Naive thymus-derived CD8-positive, alpha-beta T cell (primary cell): Measurements from ENCODE around the gene PLEKHA8. TPM values are rescaled to one million over a fixed set of nuclear protein-coding genes. Genes with fewer than 3 reads are reported as not detected.

Experiments
- ATAC-seq, 2 donors: fragments of 150-1000 bp; cut with Tn5 transposase in 1 of 2; sonication (Bioruptor Pico), chemical (Tn5 transposase) in 1 of 2; 1 replicate in 1 of 2; 2 replicates in 1 of 2; pipeline ENCODE4 v1.10.0; 2021; ENCODE audit warnings: mild to moderate bottlenecking in 2 of 2, moderate library complexity in 2 of 2
- POLR2A ChIA-PET: fragments of 350-600 bp; sonication (Branson Sonifier 250); formaldehyde crosslinking; loops from one replicate; lab custom pipeline; 2021; ENCODE audit warnings: antibody characterized with exemption; lab: Charles Lee
- DNase-seq, 10 donors: peaks; one replicate each; pipeline versions ENCODE4 v3.0.0 to v3.0.0-alpha.2; 2020 to 2022
- H3K27ac Mint-ChIP-seq, 10 donors: one replicate each; pipeline ENCODE4 v1.8.0; 2020 to 2022; ENCODE audit warnings: mild to moderate bottlenecking in 10 of 10, mixed read lengths in 10 of 10, moderate library complexity in 4 of 10, inconsistent platforms in 1 of 10
- H3K27me3 Mint-ChIP-seq, 5 donors: one replicate each; pipeline ENCODE4 v1.8.0; 2021 to 2022; ENCODE audit warnings: mixed read lengths in 5 of 5
- H3K36me3 Mint-ChIP-seq, 3 donors: one replicate each; pipeline ENCODE4 v1.8.0; 2020 to 2022; ENCODE audit warnings: mixed read lengths in 3 of 3, mild to moderate bottlenecking in 2 of 3, inconsistent platforms in 1 of 3
- H3K4me1 Mint-ChIP-seq, 4 donors: one replicate each; pipeline ENCODE4 v1.8.0; 2021 to 2022; ENCODE audit warnings: mixed read lengths in 4 of 4
- H3K4me3 Mint-ChIP-seq, 10 donors: one replicate each; pipeline ENCODE4 v1.8.0; 2020 to 2022; ENCODE audit warnings: mild to moderate bottlenecking in 10 of 10, mixed read lengths in 10 of 10, moderate library complexity in 6 of 10, inconsistent platforms in 1 of 10
- H3K9me3 Mint-ChIP-seq, 9 donors: one replicate each; pipeline ENCODE4 v1.8.0; 2020 to 2022; ENCODE audit warnings: mixed read lengths in 9 of 9, mild to moderate bottlenecking in 3 of 9, inconsistent platforms in 1 of 9, moderate library complexity in 1 of 9
- polyA plus RNA-seq, 3 donors: library from polyadenylated mRNA; unstranded; fragments of 300-500 nt; fragmentation: Illumina TruSeq; gene quantifications; one replicate each; pipeline ENCODE4 v1.2.3, GENCODE V29; 2021
- total RNA-seq, 8 experiments: library from RNA in 2 of 8; stranded (reverse) in 2 of 8; gene quantifications; one replicate each; pipeline ENCODE4 v1.2.3 and lab custom pipeline; 2021 to 2026

The PLEKHA8 gene
- total and polyA plus RNA-seq, 5 experiments from 2014 or later, result 2.7 to 11.9 (median 4.9) TPM

DNA sequence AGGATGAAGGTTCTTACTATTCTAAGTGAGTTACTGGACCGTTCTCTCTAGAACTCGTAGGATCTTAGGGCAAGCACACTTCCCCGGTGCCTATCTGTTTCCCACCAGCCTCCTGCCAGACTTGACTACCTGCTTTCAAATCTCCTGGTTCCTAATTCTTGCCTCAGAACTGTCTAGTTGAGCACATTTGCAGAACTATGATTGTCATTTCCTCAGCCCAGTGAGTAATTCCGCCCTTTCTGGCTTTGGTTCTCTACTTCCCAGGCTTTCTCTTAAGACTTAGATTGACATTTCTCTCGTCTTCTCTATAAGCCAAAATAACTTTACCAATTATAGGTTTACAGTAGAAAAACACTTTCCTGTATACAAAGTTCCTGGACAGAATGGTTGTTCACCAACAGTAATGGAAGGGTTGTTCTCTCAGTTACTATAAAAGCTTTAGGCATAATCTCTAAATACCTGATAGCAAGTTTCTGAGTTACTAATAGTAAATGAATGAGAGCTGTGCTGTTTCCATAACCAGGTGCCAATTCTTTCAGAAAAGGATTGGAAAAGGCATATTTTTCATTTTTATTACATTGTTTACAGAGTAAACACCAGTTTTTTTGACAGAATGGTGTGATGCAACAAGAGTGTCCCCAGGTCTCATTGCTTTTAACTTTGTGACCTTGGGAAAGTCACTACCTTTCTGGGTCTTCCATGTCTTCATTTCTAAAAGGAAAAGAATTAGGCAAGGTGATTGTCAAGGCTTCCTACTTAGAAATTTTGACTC, 41.1 kb downstream of the PLEKHA8 start:
- no peaks in the 10 kb centered on the region for H3K27me3 Mint-ChIP-seq
- H3K9me3 Mint-ChIP-seq, result no peaks in the 10 kb centered on the region
- DNase-seq, result no peak
- peaks cover 5 to 40% (median 21%) of the 10 kb centered on the region in 3 donors for H3K36me3 Mint-ChIP-seq
- ATAC-seq, result no peak
- H3K4me1 Mint-ChIP-seq, result no peaks in the 10 kb centered on the region
- POLR2A ChIA-PET, result no interaction called here
- H3K4me3 Mint-ChIP-seq, result no peak overlapping the region
- no peak overlapping the region for H3K27ac Mint-ChIP-seq

DNA sequence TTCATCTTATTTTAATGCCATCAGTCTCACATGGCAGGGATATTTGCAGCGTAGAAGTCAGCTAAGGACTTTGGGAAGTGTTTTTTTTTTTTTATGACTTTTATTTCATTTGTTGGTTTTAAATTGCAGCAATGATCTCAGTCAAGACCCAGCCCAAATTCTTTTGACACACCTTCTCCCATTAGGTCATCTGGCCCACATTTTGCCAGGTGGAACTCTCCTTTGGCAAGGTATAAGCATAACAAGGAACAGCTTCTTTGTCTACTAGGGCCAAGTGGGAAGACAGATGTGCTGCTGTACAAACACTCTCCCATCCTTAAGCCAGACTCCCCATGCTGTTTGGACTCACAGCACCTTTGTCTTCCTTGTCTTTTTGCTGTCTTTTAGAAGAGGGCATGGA, 41.8 kb downstream of the PLEKHA8 start:
- H3K36me3 Mint-ChIP-seq, result peaks cover 5 to 35% (median 21%) of the 10 kb centered on the region in 3 donors
- H3K4me3 Mint-ChIP-seq, result no peak overlapping the region
- H3K27me3 Mint-ChIP-seq, result no peaks in the 10 kb centered on the region
- POLR2A ChIA-PET, result no interaction called here
- DNase-seq (no peak), ATAC-seq (no peak)
- H3K27ac Mint-ChIP-seq, result no peak overlapping the region
- no peaks in the 10 kb centered on the region for H3K4me1 Mint-ChIP-seq
- H3K9me3 Mint-ChIP-seq, result no peaks in the 10 kb centered on the region

DNA sequence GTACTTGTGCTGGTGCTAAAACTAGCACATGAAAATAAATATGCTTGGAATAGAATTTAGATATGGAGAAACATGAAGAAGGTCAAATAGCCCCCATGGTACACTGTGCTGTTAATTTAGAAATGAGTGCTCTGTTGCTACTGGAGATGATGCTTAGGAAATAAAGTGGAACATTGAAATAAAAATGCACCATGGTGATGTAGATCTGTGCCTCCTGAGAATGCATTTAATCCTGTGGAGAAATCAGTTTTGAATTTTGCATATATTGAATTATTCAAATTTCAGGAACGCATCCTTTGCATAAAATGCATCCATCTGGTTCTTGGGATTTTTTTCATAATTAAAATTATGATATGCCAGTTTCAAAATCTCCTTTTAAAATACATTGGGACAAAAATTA, 44.5 kb downstream of the PLEKHA8 start:
- POLR2A ChIA-PET, result interaction anchor here (0.6 kb wide), 1 partner anchor 13 kb away, joined by 4 read pairs; no protein-coding TSS in a partner anchor
- H3K9me3 Mint-ChIP-seq, result no peaks in the 10 kb centered on the region

DNA sequence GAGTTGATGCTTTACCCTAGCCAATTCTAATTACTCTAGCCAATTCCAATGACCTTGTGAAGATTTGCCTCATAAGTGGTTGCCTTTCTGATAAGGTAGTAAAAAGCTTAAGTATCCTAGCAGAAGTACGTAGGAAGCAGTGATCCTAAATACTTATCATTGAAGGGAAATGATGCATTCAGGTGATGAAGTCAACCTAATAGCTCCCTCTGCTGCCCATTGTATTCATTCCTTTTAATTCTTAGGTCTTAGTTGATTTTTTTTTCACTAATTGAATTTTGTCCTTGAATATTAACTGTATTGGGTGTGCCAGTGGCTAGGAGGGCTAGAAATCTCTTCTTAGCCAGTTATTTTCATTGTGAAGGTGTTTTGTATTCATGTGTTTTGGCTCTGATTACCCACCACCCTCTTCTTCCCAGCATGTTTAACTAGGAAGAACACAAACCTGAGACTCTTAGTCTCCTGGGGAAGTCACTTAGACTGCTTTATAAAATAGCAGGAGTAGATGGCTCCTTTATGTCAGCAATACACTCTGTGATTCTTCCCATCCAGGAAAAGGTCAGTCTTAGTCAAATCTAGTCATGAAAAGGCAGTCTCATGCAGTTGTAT, 46.3 kb downstream of the PLEKHA8 start:
- POLR2A ChIA-PET, result no interaction called here
- Mint-ChIP-seq H3K27ac (no peak overlapping the region), H3K36me3 (peaks cover 9 to 38% (median 21%) of the 10 kb centered on the region in 3 donors), H3K27me3 (no peaks in the 10 kb centered on the region), H3K4me1 (no peaks in the 10 kb centered on the region), H3K4me3 (no peak overlapping the region), H3K9me3 (no peaks in the 10 kb centered on the region)
- no peak for ATAC-seq
- peak in 2 of 10 donors; percentile 6 to 12 for DNase-seq

More for the DNA sequence above, 44.5 kb downstream of the PLEKHA8 start:
- Mint-ChIP-seq H3K36me3 (peaks cover 5 to 29% (median 15%) of the 10 kb centered on the region in 3 donors), H3K4me1 (no peaks in the 10 kb centered on the region), H3K27me3 (no peaks in the 10 kb centered on the region), H3K27ac (no peak overlapping the region), H3K4me3 (no peak overlapping the region)
- ATAC-seq (no peak), DNase-seq (no peak)

DNA sequence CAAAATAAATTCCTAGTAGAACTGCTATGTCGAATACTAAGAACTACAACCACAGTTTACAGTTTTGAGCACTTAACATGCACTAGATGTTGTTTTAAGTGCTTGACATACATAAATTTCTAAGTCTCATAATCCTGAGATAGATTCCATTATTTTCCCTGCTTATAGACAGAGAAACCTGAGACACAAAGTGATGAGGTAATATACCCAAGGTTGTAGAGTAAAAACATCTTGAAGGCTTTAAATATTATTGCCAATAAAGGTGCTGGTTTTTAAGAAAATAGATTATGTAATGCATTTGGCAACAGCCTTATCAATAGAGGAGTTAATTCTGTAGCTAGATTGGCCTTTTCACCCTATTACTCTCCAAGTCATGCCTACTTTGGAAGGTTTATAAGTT, 48.2 kb downstream of the PLEKHA8 start:
- H3K27me3 Mint-ChIP-seq, result no peaks in the 10 kb centered on the region
- no peaks in the 10 kb centered on the region for H3K9me3 Mint-ChIP-seq
- no peak overlapping the region for H3K4me3 Mint-ChIP-seq
- DNase-seq (no peak), ATAC-seq (no peak)
- H3K4me1 Mint-ChIP-seq, result no peaks in the 10 kb centered on the region
- no peak overlapping the region for H3K27ac Mint-ChIP-seq
- H3K36me3 Mint-ChIP-seq, result peaks cover 5 to 36% (median 24%) of the 10 kb centered on the region in 3 donors
- POLR2A ChIA-PET, result no interaction called here

DNA sequence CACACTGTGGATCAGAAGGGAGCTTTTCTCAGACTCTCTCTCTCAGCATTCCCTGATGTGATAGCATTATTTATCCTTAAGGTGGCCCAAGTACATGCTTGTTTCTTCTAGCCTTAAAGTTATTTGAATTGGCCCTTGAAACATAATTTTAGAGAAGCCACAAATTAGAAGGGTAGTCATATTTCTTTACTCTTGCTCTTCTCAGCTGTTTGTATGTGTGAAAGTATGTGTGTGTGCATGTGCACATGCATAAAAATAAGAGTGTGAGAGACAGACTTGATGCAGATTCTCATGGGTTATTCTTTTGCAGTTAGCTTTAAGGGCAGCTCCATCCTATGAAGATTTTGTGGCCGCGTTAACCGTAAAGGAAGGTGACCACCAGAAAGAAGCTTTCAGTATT, 50.1 kb downstream of the PLEKHA8 start:
- POLR2A ChIA-PET, result no interaction called here
- H3K27ac Mint-ChIP-seq, result no peak overlapping the region
- H3K27me3 Mint-ChIP-seq, result no peaks in the 10 kb centered on the region
- no peaks in the 10 kb centered on the region for H3K9me3 Mint-ChIP-seq
- ATAC-seq (no peak), DNase-seq (no peak)
- no peaks in the 10 kb centered on the region for H3K4me1 Mint-ChIP-seq
- no peak overlapping the region for H3K4me3 Mint-ChIP-seq
- H3K36me3 Mint-ChIP-seq, result peaks cover 4 to 38% (median 24%) of the 10 kb centered on the region in 3 donors

DNA sequence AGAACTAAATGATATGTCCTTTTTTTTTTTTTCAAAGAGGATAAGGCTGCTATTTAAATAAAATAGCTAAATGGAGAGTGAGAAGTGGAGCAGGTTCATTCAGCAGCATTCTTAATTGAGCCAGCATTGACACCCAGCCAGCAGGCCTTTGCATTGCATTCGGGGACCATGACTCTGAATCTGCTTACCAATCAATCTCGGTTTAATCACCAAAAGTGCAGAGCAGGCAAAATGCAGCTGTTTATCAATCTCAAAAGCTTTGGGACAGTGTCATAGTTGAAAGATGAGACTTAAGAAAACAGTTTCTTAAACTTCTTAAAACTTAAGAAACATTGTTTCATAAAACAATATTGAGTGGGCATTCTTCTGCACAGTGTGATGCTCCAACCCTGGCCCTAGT, 51.7 kb downstream of the PLEKHA8 start:
- Mint-ChIP-seq H3K4me3 (no peak overlapping the region), H3K27ac (no peak overlapping the region)
- ATAC-seq, result no peak

DNA sequence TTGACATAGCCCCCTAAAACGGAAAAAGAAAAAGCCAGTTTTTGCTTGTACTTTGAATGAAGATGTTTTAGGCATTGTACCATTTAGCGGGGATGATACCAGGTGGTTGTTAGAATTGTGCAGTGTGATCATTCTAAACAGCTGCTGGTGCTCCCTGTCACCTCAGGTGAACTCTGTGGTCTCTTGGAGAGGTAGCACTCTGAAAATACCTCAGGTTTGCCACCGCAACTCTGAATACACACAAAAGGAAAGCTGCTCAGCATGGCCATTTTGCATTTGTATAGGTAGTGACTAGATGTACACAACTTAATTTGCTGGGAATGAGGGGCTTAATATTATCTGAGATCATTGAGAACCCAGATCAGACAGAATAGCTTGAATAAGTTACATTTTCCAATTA, 52.6 kb downstream of the PLEKHA8 start:
- Mint-ChIP-seq H3K4me1 (no peaks in the 10 kb centered on the region), H3K27me3 (no peaks in the 10 kb centered on the region), H3K9me3 (no peaks in the 10 kb centered on the region), H3K4me3 (no peak overlapping the region), H3K36me3 (peaks cover 4 to 39% (median 29%) of the 10 kb centered on the region in 3 donors), H3K27ac (peak overlapping the region in 1 of 10 donors; percentile 20)
- POLR2A ChIA-PET, result no interaction called here
- DNase-seq, result no peak
- ATAC-seq, result no peak

More for the DNA sequence above, 51.7 kb downstream of the PLEKHA8 start:
- no peaks in the 10 kb centered on the region for H3K4me1 Mint-ChIP-seq
- peaks cover 4 to 39% (median 24%) of the 10 kb centered on the region in 3 donors for H3K36me3 Mint-ChIP-seq
- POLR2A ChIA-PET, result no interaction called here
- H3K27me3 Mint-ChIP-seq, result no peaks in the 10 kb centered on the region
- DNase-seq, result no peak
- H3K9me3 Mint-ChIP-seq, result no peaks in the 10 kb centered on the region

DNA sequence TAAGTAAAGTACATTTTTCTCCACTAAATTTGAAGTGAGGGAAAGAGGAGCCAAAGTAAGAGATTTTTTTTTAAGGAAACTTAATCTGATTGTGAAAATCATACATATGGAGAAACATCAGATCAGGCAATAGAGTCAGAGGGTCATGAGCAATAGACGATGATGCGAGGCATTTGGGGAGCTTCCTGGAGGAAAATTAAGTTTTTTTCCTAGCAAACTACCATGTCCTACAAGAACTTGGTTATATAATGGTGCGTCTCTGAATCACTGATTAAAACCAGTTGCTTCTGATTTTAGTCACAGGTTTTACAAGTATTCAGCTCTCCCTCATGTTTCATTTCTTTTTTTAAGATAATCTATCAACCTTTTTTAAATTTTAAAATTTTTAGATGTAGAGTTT, 54.5 kb downstream of the PLEKHA8 start:
- Mint-ChIP-seq H3K4me3 (no peak overlapping the region), H3K4me1 (peaks cover 0 to 2% (median 0%) of the 10 kb centered on the region in 4 donors), H3K27me3 (no peaks in the 10 kb centered on the region), H3K9me3 (no peaks in the 10 kb centered on the region), H3K27ac (no peak overlapping the region), H3K36me3 (peaks cover 4 to 36% (median 30%) of the 10 kb centered on the region in 3 donors)
- POLR2A ChIA-PET, result no interaction called here
- DNase-seq, result no peak
- no peak for ATAC-seq

DNA sequence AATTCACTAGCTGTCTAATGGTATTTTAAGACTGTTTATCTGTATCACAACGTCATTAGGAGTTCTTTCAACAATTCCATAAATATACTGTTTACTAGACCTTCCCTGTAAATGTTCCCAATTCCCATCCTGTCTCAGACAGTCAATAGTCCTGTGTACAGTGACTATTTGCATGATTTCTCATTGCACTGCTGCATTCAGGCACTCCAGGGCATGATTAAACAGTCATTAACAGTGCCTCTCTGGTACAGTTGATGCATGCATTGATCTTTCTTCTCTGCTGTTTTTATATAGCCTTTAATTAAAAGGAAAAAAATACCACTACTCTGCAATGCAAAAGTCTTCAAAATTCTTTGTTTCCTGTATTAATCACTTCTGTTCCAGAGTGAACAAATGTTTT, 55.1 kb downstream of the PLEKHA8 start:
- peaks cover 4 to 34% (median 28%) of the 10 kb centered on the region in 3 donors for H3K36me3 Mint-ChIP-seq
- POLR2A ChIA-PET, result no interaction called here

DNA sequence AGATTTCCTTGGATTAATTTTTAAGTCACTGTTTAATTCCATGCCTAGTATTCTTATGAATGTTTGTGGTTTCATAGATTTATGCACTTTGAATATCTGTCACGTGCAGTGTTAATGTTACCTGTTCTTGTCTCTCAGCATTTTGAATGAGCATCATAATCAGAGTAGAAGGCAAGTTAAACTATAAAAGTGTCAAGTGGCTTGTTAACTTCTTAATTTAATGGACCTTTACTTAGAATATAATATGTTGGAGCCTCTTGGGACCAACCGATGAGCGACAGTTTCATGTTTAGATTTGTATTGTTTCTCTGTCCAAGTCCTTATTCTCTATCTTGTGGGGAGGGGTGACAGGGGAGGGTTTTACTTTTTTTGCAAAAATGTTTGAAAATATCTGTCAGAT, 56.0 kb downstream of the PLEKHA8 start:
- POLR2A ChIA-PET, result no interaction called here
- Mint-ChIP-seq H3K9me3 (no peaks in the 10 kb centered on the region), H3K4me3 (no peak overlapping the region), H3K27ac (no peak overlapping the region), H3K27me3 (no peaks in the 10 kb centered on the region), H3K4me1 (peaks cover 0 to 2% (median 0%) of the 10 kb centered on the region in 4 donors), H3K36me3 (peaks cover under 1 to 25% (median 20%) of the 10 kb centered on the region in 3 donors)
- ATAC-seq, result no peak
- DNase-seq, result no peak

More for the DNA sequence above, 55.1 kb downstream of the PLEKHA8 start:
- Mint-ChIP-seq H3K4me3 (no peak overlapping the region), H3K4me1 (peaks cover 0 to 2% (median 0%) of the 10 kb centered on the region in 4 donors), H3K27ac (no peak overlapping the region), H3K27me3 (no peaks in the 10 kb centered on the region), H3K9me3 (no peaks in the 10 kb centered on the region)
- no peak for DNase-seq
- no peak for ATAC-seq

DNA sequence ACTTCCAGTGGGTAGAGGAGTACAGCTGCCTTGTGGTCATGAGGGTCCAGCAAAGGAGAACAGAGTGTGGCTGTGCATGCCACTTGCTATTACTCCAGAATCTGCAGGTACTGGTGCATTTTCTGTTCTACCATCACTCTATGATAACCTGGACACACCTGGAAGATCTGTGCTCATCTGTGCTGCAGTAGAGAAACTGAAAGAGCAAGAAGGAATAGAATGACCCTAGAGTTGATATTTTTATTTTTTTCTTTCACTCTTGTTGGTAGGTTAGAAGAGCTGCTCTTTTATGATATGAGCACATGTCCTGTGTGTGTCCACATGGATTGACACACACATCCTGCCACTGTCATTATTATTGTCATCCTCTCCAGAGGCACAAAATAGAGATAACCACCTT, 58.3 kb downstream of the PLEKHA8 start:
- peaks cover 0 to 8% (median 7%) of the 10 kb centered on the region in 3 donors for H3K36me3 Mint-ChIP-seq
- H3K4me1 Mint-ChIP-seq, result peaks cover 0 to 2% (median 0%) of the 10 kb centered on the region in 4 donors
- POLR2A ChIA-PET, result no interaction called here
- no peak overlapping the region for H3K27ac Mint-ChIP-seq
- ATAC-seq (no peak), DNase-seq (no peak)
- no peaks in the 10 kb centered on the region for H3K27me3 Mint-ChIP-seq
- H3K4me3 Mint-ChIP-seq, result no peak overlapping the region
- no peaks in the 10 kb centered on the region for H3K9me3 Mint-ChIP-seq

DNA sequence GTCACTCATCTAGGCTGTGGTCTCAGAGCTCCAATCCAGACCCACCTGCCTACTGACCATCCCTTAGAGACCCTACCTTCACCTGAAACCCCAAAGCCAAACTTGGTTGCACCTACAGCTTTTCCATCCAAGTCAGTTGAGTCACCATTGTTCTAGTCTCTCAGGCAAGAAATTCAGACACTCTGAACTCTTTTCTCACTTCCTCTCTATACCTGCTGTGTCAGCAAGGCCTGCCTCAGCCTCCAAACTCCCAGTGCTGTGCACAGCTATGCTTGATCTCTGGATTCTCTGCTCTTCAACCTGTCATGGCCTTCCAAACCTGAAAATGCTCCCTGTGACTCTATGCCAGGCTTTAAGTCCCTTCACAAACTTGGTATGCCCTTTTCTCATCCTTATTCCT, 59.2 kb downstream of the PLEKHA8 start:
- POLR2A ChIA-PET, result no interaction called here
- Mint-ChIP-seq H3K27ac (peak overlapping the region in 1 of 10 donors; percentile 21), H3K9me3 (no peaks in the 10 kb centered on the region), H3K4me3 (no peak overlapping the region), H3K27me3 (no peaks in the 10 kb centered on the region), H3K4me1 (peaks cover 0 to 2% (median 0%) of the 10 kb centered on the region in 4 donors), H3K36me3 (peaks cover 0 to 6% (median 2%) of the 10 kb centered on the region in 3 donors)
- no peak for DNase-seq
- no peak for ATAC-seq
